ENCODE results near the gene KCNA2. TPM values are rescaled to one million over a fixed set of nuclear protein-coding genes. Genes with fewer than 3 reads are reported as not detected.

The KCNA2 gene
- polyA plus RNA-seq, 2 donors, result 0.06 to 0.15 TPM

- H3K27me3 ChIP-seq (ENCODE audit: control insufficient read depth in 1 of 2, insufficient read depth in 2 of 2, low read length in 2 of 2), result no peaks in the 10 kb centered on the region
Observed at GRCh38 chr1:110638058-110638457, 31.9 kb upstream of the KCNA2 start.

GRCh38 chr1:110637475-110637874 lies 31.3 kb upstream of the KCNA2 start:
- Histone ChIP-seq H3K27me3 (ENCODE audit: control insufficient read depth in 1 of 2, insufficient read depth in 2 of 2, low read length in 2 of 2) (no peaks in the 10 kb centered on the region), H3K9me3 (ENCODE audit: control insufficient read depth in 2 of 2, insufficient read depth in 1 of 2, low read depth in 1 of 2, low read length in 1 of 2) (no peaks in the 10 kb centered on the region), H3K36me3 (ENCODE audit: control insufficient read depth in 2 of 2, insufficient read depth in 2 of 2, low read length in 1 of 2) (no peaks in the 10 kb centered on the region), H3K4me1 (ENCODE audit: control insufficient read depth in 2 of 2, insufficient read depth in 2 of 2, low read length in 1 of 2) (peaks cover 3 to 5% of the 10 kb centered on the region in 2 donors), H3K4me3 (ENCODE audit: low read depth in 1 of 2, low read length in 2 of 2) (no peak overlapping the region), H3K27ac (ENCODE audit: low read depth in 2 of 2, low read length in 1 of 2) (no peak overlapping the region)
- 70 to 85% methylated on average over 3 of the region's 3 CpGs for WGBS, 2 donors

More at GRCh38 chr1:110638058-110638457, 31.9 kb upstream of the KCNA2 start:
- Histone ChIP-seq H3K4me1 (ENCODE audit: control insufficient read depth in 2 of 2, insufficient read depth in 2 of 2, low read length in 1 of 2) (peaks cover 3 to 5% of the 10 kb centered on the region in 2 donors), H3K9me3 (ENCODE audit: control insufficient read depth in 2 of 2, insufficient read depth in 1 of 2, low read depth in 1 of 2, low read length in 1 of 2) (no peaks in the 10 kb centered on the region), H3K27ac (ENCODE audit: low read depth in 2 of 2, low read length in 1 of 2) (no peak overlapping the region), H3K4me3 (ENCODE audit: low read depth in 1 of 2, low read length in 2 of 2) (no peak overlapping the region), H3K36me3 (ENCODE audit: control insufficient read depth in 2 of 2, insufficient read depth in 2 of 2, low read length in 1 of 2) (no peaks in the 10 kb centered on the region)
- 89 to 92% methylated on average over 2 of the region's 2 CpGs for WGBS, 2 donors

- Histone ChIP-seq H3K9me3 (ENCODE audit: control insufficient read depth in 2 of 2, insufficient read depth in 1 of 2, low read depth in 1 of 2, low read length in 1 of 2) (peaks cover 0 to under 1% of the 10 kb centered on the region in 2 donors), H3K27me3 (ENCODE audit: control insufficient read depth in 1 of 2, insufficient read depth in 2 of 2, low read length in 2 of 2) (no peaks in the 10 kb centered on the region), H3K4me1 (ENCODE audit: control insufficient read depth in 2 of 2, insufficient read depth in 2 of 2, low read length in 1 of 2) (peaks cover 3 to 5% of the 10 kb centered on the region in 2 donors), H3K27ac (ENCODE audit: low read depth in 2 of 2, low read length in 1 of 2) (no peak overlapping the region), H3K36me3 (ENCODE audit: control insufficient read depth in 2 of 2, insufficient read depth in 2 of 2, low read length in 1 of 2) (no peaks in the 10 kb centered on the region), H3K4me3 (ENCODE audit: low read depth in 1 of 2, low read length in 2 of 2) (no peak overlapping the region)
- WGBS, 2 donors, result 78 to 89% methylated on average over 4 of the region's 4 CpGs
Observed at GRCh38 chr1:110636149-110636935, 30.2 kb upstream of the KCNA2 start.

DNA sequence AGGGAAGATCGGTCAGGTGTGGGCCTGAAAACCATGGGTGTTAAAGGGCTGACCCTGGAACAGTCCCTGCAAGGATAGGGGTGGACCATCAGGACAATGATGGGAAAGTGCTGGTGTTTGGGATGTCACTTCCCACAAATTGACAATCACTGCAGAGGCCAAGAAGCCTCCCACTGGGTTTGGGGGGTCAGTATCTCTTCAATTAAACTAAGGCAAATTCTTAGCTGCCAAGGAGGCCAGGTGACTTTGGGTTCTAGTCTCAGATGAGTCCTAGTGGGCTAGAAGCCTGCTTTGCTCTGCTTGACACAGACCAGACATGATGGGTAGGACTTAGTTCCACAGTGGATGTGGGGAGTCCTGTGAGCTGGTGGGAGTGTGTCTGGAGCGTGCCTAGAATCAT lies 29.3 kb upstream of the KCNA2 start:
- Histone ChIP-seq H3K27me3 (ENCODE audit: control insufficient read depth in 1 of 2, insufficient read depth in 2 of 2, low read length in 2 of 2) (no peaks in the 10 kb centered on the region), H3K27ac (ENCODE audit: low read depth in 2 of 2, low read length in 1 of 2) (no peak overlapping the region), H3K9me3 (ENCODE audit: control insufficient read depth in 2 of 2, insufficient read depth in 1 of 2, low read depth in 1 of 2, low read length in 1 of 2) (peaks cover 0 to 2% of the 10 kb centered on the region in 2 donors), H3K36me3 (ENCODE audit: control insufficient read depth in 2 of 2, insufficient read depth in 2 of 2, low read length in 1 of 2) (no peaks in the 10 kb centered on the region), H3K4me3 (ENCODE audit: low read depth in 1 of 2, low read length in 2 of 2) (no peak overlapping the region), H3K4me1 (ENCODE audit: control insufficient read depth in 2 of 2, insufficient read depth in 2 of 2, low read length in 1 of 2) (peaks cover 3 to 5% of the 10 kb centered on the region in 2 donors)
- WGBS, 2 donors, result 85 to 89% methylated on average over 2 of the region's 2 CpGs

DNA sequence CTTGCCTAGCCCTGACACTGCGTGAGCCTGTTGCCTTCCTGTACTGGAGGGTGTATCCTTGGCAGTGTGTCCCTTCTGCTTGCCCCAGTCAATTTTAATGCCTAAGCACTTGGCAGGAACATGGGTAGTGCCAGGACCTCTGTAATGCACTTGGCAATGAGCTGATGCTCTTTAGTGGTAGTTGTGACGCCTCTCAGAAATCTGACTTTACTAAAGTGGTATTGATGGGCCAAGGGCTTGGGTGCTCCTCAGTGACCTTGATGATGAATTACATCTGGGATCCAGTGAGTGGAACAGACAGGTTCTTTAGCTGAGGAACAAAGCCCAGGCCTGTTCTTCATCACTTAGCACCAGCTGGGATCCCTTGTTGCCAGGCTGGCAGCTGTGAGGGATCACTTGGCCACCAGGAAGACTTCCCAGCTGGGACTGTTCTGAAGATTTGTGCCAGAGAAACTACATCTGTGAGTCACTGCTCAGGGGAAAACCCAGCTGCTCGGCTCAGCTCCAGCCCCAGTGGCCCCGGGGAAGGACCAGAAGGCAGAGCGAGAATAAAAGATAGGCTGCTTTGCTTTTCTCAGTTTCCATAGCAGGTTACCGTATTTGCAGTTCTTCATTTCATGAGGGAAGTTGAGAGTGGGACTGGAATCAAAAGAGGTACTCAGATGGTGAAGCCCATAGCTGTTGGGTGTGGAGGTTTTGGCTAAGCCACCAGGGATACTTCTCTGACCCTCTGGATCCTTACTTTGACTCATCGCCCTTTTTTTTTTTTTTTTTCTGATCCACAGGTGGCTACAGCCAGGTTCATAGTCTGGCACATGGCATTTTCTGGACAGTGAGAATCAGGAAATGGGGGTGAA lies 28.5 kb upstream of the KCNA2 start:
- peaks cover 3 to 5% of the 10 kb centered on the region in 2 donors for H3K4me1 ChIP-seq (ENCODE audit: control insufficient read depth in 2 of 2, insufficient read depth in 2 of 2, low read length in 1 of 2)
- 18 to 20% methylated on average over 7 of the region's 7 CpGs for WGBS, 2 donors
- H3K36me3 ChIP-seq (ENCODE audit: control insufficient read depth in 2 of 2, insufficient read depth in 2 of 2, low read length in 1 of 2), result no peaks in the 10 kb centered on the region
- H3K4me3 ChIP-seq (ENCODE audit: low read depth in 1 of 2, low read length in 2 of 2), result no peak overlapping the region
- peak overlapping the region in 1 of 2 donors; percentile 36 for H3K27ac ChIP-seq (ENCODE audit: low read depth in 2 of 2, low read length in 1 of 2)
- no peaks in the 10 kb centered on the region for H3K27me3 ChIP-seq (ENCODE audit: control insufficient read depth in 1 of 2, insufficient read depth in 2 of 2, low read length in 2 of 2)
- H3K9me3 ChIP-seq (ENCODE audit: control insufficient read depth in 2 of 2, insufficient read depth in 1 of 2, low read depth in 1 of 2, low read length in 1 of 2), result peaks cover 0 to 2% of the 10 kb centered on the region in 2 donors

GRCh38 chr1:110634086-110634454 lies 27.9 kb upstream of the KCNA2 start:
- no peak overlapping the region for H3K4me3 ChIP-seq (ENCODE audit: low read depth in 1 of 2, low read length in 2 of 2)
- H3K27me3 ChIP-seq (ENCODE audit: control insufficient read depth in 1 of 2, insufficient read depth in 2 of 2, low read length in 2 of 2), result no peaks in the 10 kb centered on the region
- H3K36me3 ChIP-seq (ENCODE audit: control insufficient read depth in 2 of 2, insufficient read depth in 2 of 2, low read length in 1 of 2), result no peaks in the 10 kb centered on the region
- no peak overlapping the region for H3K27ac ChIP-seq (ENCODE audit: low read depth in 2 of 2, low read length in 1 of 2)
- H3K4me1 ChIP-seq (ENCODE audit: control insufficient read depth in 2 of 2, insufficient read depth in 2 of 2, low read length in 1 of 2), result peaks cover 3 to 5% of the 10 kb centered on the region in 2 donors
- peaks cover 0 to 2% of the 10 kb centered on the region in 2 donors for H3K9me3 ChIP-seq (ENCODE audit: control insufficient read depth in 2 of 2, insufficient read depth in 1 of 2, low read depth in 1 of 2, low read length in 1 of 2)
- 74 to 80% methylated on average over 1 of the region's 1 CpG for WGBS, 2 donors

- Histone ChIP-seq H3K4me1 (ENCODE audit: control insufficient read depth in 2 of 2, insufficient read depth in 2 of 2, low read length in 1 of 2) (peaks cover 3 to 5% of the 10 kb centered on the region in 2 donors), H3K4me3 (ENCODE audit: low read depth in 1 of 2, low read length in 2 of 2) (no peak overlapping the region), H3K27me3 (ENCODE audit: control insufficient read depth in 1 of 2, insufficient read depth in 2 of 2, low read length in 2 of 2) (no peaks in the 10 kb centered on the region), H3K36me3 (ENCODE audit: control insufficient read depth in 2 of 2, insufficient read depth in 2 of 2, low read length in 1 of 2) (no peaks in the 10 kb centered on the region), H3K27ac (ENCODE audit: low read depth in 2 of 2, low read length in 1 of 2) (no peak overlapping the region), H3K9me3 (ENCODE audit: control insufficient read depth in 2 of 2, insufficient read depth in 1 of 2, low read depth in 1 of 2, low read length in 1 of 2) (peaks cover 0 to 2% of the 10 kb centered on the region in 2 donors)
- WGBS, 2 donors, result 81 to 84% methylated on average over 2 of the region's 2 CpGs
Observed at GRCh38 chr1:110633646-110634030, 27.5 kb upstream of the KCNA2 start.

GRCh38 chr1:110631836-110632620 lies 25.9 kb upstream of the KCNA2 start:
- H3K27me3 ChIP-seq (ENCODE audit: control insufficient read depth in 1 of 2, insufficient read depth in 2 of 2, low read length in 2 of 2), result no peaks in the 10 kb centered on the region
- H3K9me3 ChIP-seq (ENCODE audit: control insufficient read depth in 2 of 2, insufficient read depth in 1 of 2, low read depth in 1 of 2, low read length in 1 of 2), result peaks cover 0 to 2% of the 10 kb centered on the region in 2 donors
- H3K4me1 ChIP-seq (ENCODE audit: control insufficient read depth in 2 of 2, insufficient read depth in 2 of 2, low read length in 1 of 2), result peaks cover 3 to 5% of the 10 kb centered on the region in 2 donors
- no peak overlapping the region for H3K4me3 ChIP-seq (ENCODE audit: low read depth in 1 of 2, low read length in 2 of 2)
- no peaks in the 10 kb centered on the region for H3K36me3 ChIP-seq (ENCODE audit: control insufficient read depth in 2 of 2, insufficient read depth in 2 of 2, low read length in 1 of 2)
- WGBS, 2 donors, result 73 to 80% methylated on average over 6 of the region's 6 CpGs
- no peak overlapping the region for H3K27ac ChIP-seq (ENCODE audit: low read depth in 2 of 2, low read length in 1 of 2)

All from esophagus (tissue), 2 donors.